ENCODE data around the gene CABP1. TPM values are rescaled to one million over a fixed set of nuclear protein-coding genes. Genes with fewer than 3 reads are reported as not detected.

CABP1 gene
- not detected in 2 replicates for total RNA-seq

DNA sequence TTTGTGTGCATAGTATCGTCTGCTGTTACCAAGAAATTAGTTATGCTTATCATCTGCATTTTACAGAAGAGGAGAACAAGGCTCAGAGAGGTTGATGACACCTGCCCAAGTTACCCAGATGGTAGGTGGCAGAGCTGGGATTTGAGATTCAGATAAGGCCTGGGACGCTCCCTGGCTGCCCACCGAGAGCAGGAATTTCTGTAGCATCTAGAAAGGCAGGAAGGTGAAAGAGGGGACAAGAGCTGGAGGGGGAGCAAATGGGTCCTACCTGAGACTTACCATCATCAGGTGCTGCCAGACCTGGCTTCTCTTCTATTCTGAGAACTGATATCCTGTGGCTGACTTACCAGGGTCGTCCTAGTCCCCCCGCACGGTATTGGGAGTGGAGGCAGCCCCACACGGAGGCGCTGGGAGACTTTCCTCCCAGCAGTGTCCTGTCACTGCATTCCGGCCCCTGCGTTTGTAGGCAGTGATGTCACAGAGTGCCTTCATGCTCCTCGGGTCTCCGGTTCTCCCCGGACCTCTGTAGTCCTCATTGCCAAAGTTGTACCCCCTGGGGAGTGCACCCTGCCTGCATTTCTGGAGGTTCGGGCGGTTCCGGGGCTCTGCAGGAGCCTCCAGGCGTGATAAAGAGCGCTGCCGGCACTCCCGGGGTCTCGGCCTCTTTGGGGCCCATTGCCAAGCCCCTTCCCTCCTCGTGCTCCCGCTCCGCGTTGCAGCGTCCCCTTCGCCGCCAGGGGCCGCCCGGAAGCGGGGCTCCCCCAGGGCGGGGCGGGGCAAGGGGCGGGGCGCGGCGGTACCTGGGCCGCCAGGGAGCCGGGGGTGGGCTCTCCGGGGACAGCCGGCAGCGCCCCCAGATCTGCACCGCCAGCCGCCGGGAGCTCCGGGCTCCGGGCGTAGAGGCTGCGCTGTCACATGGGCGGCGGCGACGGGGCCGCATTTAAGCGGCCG, at the start of gene CABP1:
Gene CABP1 (plus strand): TSS at position 856 of the 951 bp plus-strand sequence. CDS start 60 bp downstream, at position 916.
- FAIRE-seq (no peak), DNase-seq (ENCODE audit: low read depth) (no peak)
- TF ChIP-seq, protein P1, sequence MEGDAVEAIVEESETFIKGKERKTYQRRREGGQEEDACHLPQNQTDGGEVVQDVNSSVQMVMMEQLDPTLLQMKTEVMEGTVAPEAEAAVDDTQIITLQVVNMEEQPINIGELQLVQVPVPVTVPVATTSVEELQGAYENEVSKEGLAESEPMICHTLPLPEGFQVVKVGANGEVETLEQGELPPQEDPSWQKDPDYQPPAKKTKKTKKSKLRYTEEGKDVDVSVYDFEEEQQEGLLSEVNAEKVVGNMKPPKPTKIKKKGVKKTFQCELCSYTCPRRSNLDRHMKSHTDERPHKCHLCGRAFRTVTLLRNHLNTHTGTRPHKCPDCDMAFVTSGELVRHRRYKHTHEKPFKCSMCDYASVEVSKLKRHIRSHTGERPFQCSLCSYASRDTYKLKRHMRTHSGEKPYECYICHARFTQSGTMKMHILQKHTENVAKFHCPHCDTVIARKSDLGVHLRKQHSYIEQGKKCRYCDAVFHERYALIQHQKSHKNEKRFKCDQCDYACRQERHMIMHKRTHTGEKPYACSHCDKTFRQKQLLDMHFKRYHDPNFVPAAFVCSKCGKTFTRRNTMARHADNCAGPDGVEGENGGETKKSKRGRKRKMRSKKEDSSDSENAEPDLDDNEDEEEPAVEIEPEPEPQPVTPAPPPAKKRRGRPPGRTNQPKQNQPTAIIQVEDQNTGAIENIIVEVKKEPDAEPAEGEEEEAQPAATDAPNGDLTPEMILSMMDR (IDR thresholded peaks at IDR 0.05; ENCODE audit: insufficient read depth, low read length, severe bottlenecking), result peak; percentile 16
- Histone ChIP-seq H3K27me3 (ENCODE audit: control insufficient read depth, insufficient read depth, low read length) (peaks cover 15% of the 10 kb centered on the region), H3K36me3 (ENCODE audit: control insufficient read depth, insufficient read depth, low read length) (no peaks in the 10 kb centered on the region), H3K4me3 (ENCODE audit: low read depth, low read length) (peak within 1 kb of the TSS; percentile 29)

DNA sequence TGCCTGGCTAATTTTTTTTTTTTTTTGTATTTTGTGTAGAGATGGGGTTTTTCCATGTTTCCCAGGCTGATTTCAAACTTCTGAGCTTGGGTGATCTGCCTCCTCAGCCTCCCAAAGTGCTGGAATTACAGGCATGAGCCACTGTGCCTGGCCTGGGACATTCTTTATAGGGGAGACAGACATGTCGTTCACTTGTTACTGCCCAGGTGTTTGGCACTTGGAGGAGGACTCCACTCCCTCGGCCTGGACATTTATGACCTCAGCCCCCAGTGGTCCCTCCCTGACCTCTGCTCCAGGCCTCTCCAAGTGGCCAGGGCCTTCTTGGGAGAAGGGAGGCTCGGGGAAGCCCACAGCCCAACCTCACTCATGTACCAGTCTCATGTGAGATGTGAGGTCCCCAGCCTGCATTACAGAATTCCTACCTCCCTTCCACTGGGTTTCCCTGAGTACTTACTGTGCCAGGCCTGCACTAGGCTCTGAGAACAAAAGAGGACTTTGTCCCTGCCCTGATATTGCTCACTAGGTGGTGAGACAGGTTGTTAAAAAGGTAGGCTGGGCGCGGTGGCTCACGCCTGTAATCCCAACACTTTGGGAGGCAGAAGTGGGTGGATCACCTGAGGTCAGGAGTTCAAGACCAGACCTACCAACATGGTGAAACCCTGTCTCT, 49.6 kb upstream of the CABP1 start:
- FAIRE-seq (no peak), DNase-seq (ENCODE audit: low read depth) (no peak)
- TF ChIP-seq, protein P1 (IDR thresholded peaks at IDR 0.05; ENCODE audit: insufficient read depth, low read length, severe bottlenecking), result no peak
- no peaks in the 10 kb centered on the region for H3K27me3 ChIP-seq (ENCODE audit: control insufficient read depth, insufficient read depth, low read length)
- H3K36me3 ChIP-seq (ENCODE audit: control insufficient read depth, insufficient read depth, low read length), result no peaks in the 10 kb centered on the region
- no peak overlapping the region for H3K4me3 ChIP-seq (ENCODE audit: low read depth, low read length)

DNA sequence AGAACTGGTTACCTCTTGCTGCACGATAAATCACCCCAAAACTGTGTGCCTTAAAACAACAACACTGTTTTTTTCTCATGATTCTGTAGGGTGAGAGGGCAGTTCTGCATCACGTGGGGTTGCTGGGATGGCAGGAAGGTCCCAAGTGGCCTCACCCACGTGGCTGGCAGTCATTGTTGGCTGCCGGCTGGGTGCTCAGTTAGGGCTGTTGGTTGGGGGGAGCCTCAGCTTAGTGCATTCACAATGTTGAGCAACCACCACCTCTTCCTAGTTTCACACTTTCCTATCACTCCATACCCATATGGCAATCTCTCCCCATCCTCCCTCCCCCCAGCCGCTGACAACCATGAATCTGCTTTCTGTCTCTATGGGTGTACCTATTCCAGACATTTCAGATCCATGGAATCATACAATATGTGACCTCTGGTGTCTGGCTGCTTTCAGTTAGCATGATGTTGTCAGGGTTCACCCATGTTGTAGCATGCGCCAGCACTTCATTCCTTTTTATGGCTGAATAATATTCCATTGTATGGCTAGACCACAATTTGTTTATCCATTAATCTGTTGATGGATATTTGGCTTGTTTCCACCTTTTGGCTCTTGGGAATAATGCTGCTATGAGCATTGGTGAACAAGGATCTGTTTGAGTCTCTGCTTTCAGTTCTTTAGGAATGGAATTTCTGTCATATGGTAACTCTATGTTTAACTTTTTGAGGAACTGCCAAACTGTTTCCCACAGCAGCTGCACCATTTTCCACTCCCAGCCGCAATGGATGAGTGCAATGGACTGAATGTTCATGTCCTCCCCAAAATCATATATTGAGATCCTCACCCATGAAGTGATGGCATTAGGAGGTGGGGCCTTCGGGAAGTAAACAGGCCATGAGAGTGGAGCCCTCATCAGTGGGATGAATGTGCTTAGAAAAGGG, 48.0 kb upstream of the CABP1 start:
- Histone ChIP-seq H3K36me3 (ENCODE audit: control insufficient read depth, insufficient read depth, low read length) (no peaks in the 10 kb centered on the region), H3K27me3 (ENCODE audit: control insufficient read depth, insufficient read depth, low read length) (peaks cover under 1% of the 10 kb centered on the region), H3K4me3 (ENCODE audit: low read depth, low read length) (no peak overlapping the region)
- TF ChIP-seq, protein P1 (IDR thresholded peaks at IDR 0.05; ENCODE audit: insufficient read depth, low read length, severe bottlenecking), result no peak
- DNase-seq (ENCODE audit: low read depth), result no peak
- no peak for FAIRE-seq

DNA sequence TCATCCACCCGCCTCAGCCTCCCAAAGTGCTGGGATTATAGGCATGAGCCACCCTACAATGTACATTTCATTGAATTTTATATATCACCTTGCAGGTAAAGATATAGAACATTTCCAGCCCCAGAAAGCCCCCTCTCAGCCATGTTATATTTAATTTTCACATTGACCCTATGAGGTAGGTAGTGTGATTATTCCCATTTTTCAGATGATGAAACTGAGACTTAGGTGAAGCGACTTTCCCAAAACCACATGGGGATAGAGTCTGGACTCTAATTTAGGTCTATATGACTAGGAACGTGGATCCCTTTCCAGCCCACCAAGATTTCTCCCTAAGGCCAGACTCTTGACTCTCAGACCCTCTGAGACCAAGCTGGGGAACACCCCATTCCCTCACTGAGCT, 43.5 kb upstream of the CABP1 start:
- TF ChIP-seq, protein P1 (IDR thresholded peaks at IDR 0.05; ENCODE audit: insufficient read depth, low read length, severe bottlenecking), result no peak
- Histone ChIP-seq H3K36me3 (ENCODE audit: control insufficient read depth, insufficient read depth, low read length) (no peaks in the 10 kb centered on the region), H3K4me3 (ENCODE audit: low read depth, low read length) (no peak overlapping the region), H3K27me3 (ENCODE audit: control insufficient read depth, insufficient read depth, low read length) (peaks cover 2% of the 10 kb centered on the region)
- FAIRE-seq (no peak), DNase-seq (ENCODE audit: low read depth) (no peak)

DNA sequence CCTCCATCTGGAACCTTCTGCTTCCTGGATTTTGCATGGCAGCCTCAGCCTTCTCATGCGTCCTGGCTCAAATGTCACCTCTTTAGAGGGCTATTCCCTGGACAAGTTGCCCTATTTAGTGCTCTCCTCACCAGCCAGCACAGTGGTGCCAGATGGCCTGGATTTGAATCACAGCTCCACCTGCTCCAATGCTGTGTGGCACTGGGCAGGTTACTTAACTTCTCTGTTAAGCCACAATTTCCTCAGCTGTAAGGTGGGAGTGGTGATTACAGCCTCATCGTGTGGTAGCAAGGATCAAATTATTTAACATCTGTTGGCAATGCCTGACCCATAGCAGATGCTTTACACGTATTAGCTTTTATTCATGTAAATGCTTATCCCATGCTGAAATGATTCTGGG, 42.6 kb upstream of the CABP1 start:
- peaks cover 2% of the 10 kb centered on the region for H3K27me3 ChIP-seq (ENCODE audit: control insufficient read depth, insufficient read depth, low read length)
- no peak overlapping the region for H3K4me3 ChIP-seq (ENCODE audit: low read depth, low read length)
- FAIRE-seq (no peak), DNase-seq (ENCODE audit: low read depth) (no peak)
- TF ChIP-seq, protein P1 (IDR thresholded peaks at IDR 0.05; ENCODE audit: insufficient read depth, low read length, severe bottlenecking), result no peak
- no peaks in the 10 kb centered on the region for H3K36me3 ChIP-seq (ENCODE audit: control insufficient read depth, insufficient read depth, low read length)
